OCI-LY7 (cell line): Measurements from ENCODE around the gene SRGAP2B. TPM values are rescaled to one million over a fixed set of nuclear protein-coding genes. Genes with fewer than 3 reads are reported as not detected.
"Not testable (repeated sequence)": the region's sequence is repeated elsewhere in the genome, so short reads cannot be mapped to it uniquely, and the experiment has no call there.

Experiments used
- BruUV-seq: library from RNA; stranded (reverse); fragments of 400-500 nt; replicated peaks from 2 replicates; lab custom pipeline; 2021; lab: Mats Ljungman, UMichigan
- CTCF ChIA-PET: fragments of 300-600 bp; sonication (Branson Sonifier 250); formaldehyde crosslinking; loops from one replicate; lab custom pipeline; 2022; ENCODE audit warnings: antibody characterized with exemption; ENCODE audit not compliant: unreplicated experiment; lab: Charles Lee
- POLR2A ChIA-PET: fragments of 300-600 bp; sonication (Branson Sonifier 250); formaldehyde crosslinking; loops from one replicate; lab custom pipeline; 2022; ENCODE audit warnings: antibody characterized with exemption; lab: Charles Lee
- DNase-seq: peaks from one replicate; pipeline ENCODE4 v3.0.0-alpha.2; 2015; ENCODE audit warnings: low spot score
- H2AFZ ChIP-seq: fragments of 200-600 bp; sonication (generic), shearing (Covaris generic); 2 replicates; pipeline ENCODE4 v1.6.1; 2014; ENCODE audit warnings: mild to moderate bottlenecking, antibody characterized with exemption, low read length, moderate library complexity
- H3K27ac ChIP-seq: fragments of 200-600 bp; sonication (generic); 2 replicates; pipeline ENCODE4 v1.5.1; 2014; ENCODE audit warnings: mixed run types, low read depth, mild to moderate bottlenecking, moderate library complexity, low read length, inconsistent platforms; ENCODE audit not compliant: poor library complexity, severe bottlenecking
- H3K36me3 ChIP-seq: fragments of 200-600 bp; sonication (generic); 2 replicates; pipeline ENCODE4 v1.6.1; 2014; ENCODE audit warnings: mild to moderate bottlenecking, antibody characterized with exemption, low read length, moderate library complexity, mixed read lengths; ENCODE audit not compliant: insufficient read depth
- H3K4me1 ChIP-seq: fragments of 200-600 bp; sonication (generic); 2 replicates; pipeline ENCODE4 v1.5.1; 2014; ENCODE audit warnings: mild to moderate bottlenecking, low read length; ENCODE audit not compliant: insufficient read depth, poor library complexity, severe bottlenecking
- H3K4me2 ChIP-seq: fragments of 200-600 bp; sonication (generic); 2 replicates; pipeline ENCODE4 v1.6.1; 2014; ENCODE audit warnings: mild to moderate bottlenecking, low read length
- H3K4me3 ChIP-seq: fragments of 200-600 bp; sonication (generic); 2 replicates; pipeline ENCODE4 v1.5.1; 2014; ENCODE audit warnings: mild to moderate bottlenecking, low read depth, low read length; ENCODE audit not compliant: poor library complexity, severe bottlenecking
- H3K79me2 ChIP-seq: fragments of 200-600 bp; sonication (generic); 2 replicates; pipeline ENCODE4 v1.6.1; 2016; ENCODE audit warnings: low read depth, mild to moderate bottlenecking, low read length, moderate library complexity, mixed read lengths; ENCODE audit not compliant: insufficient read depth
- H3K9me2 ChIP-seq: fragments of 200-600 bp; sonication (generic); 2 replicates; pipeline ENCODE4 v1.6.1; 2016; ENCODE audit warnings: mild to moderate bottlenecking, low read length, mixed read lengths; ENCODE audit not compliant: insufficient read depth
- H3K9me3 ChIP-seq: fragments of 200-600 bp; sonication (generic); 2 replicates; pipeline ENCODE4 v1.6.1; 2014; ENCODE audit warnings: mild to moderate bottlenecking, mixed run types, low read length, mixed read lengths
- H4K20me1 ChIP-seq: fragments of 200-600 bp; sonication (generic); 2 replicates; pipeline ENCODE4 v1.6.1; 2014; ENCODE audit warnings: mild to moderate bottlenecking, antibody characterized with exemption, low read length, moderate library complexity, mixed read lengths; ENCODE audit not compliant: insufficient read depth
- intact Hi-C: fragments of 100-400 bp; cut with micrococcal nuclease; formaldehyde crosslinking; loops from one replicate; pipeline ENCODE4 v1.10.0; 2022; ENCODE audit not compliant: unreplicated experiment
- total RNA-seq, 2 experiments: library from RNA; depleted of rRNA in 1 of 2; stranded (reverse); fragments of >200 nt in 1 of 2; shearing (Covaris generic) in 1 of 2; gene quantifications; 2 replicates each; pipeline ENCODE4 v1.2.3, GENCODE V29; 2014 to 2022

SRGAP2B gene
- total RNA-seq, 2 experiments from 2014 or later: 22.1 to 36.5 TPM

DNA sequence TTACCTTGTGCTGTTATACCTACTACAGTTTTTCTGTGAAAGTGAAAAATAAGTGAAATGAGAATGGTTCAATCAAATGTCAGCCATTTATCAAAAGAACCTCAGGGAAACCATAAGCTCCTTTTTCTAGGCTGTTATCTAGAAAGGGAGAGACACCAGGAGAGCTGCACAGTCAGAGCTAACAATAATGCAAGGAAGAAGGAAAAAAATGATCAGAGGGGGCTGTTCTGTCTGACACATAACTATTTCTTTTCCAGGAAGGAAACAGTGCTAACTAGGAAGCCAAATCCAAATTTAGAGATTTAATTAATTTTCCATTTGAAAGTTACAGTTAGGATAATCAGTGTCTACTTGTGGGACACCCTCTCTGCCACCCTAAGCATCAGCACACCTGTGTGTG, 32.0 kb upstream of the SRGAP2B start:
- CTCF ChIA-PET, BruUV-seq, H3K4me3 ChIP-seq, H3K9me2 ChIP-seq, intact Hi-C loops, H3K4me1 ChIP-seq, H4K20me1 ChIP-seq, H3K36me3 ChIP-seq, H2AFZ ChIP-seq, POLR2A ChIA-PET, H3K4me2 ChIP-seq, H3K79me2 ChIP-seq, H3K9me3 ChIP-seq, H3K27ac ChIP-seq, DNase-seq: not testable (repeated sequence)

DNA sequence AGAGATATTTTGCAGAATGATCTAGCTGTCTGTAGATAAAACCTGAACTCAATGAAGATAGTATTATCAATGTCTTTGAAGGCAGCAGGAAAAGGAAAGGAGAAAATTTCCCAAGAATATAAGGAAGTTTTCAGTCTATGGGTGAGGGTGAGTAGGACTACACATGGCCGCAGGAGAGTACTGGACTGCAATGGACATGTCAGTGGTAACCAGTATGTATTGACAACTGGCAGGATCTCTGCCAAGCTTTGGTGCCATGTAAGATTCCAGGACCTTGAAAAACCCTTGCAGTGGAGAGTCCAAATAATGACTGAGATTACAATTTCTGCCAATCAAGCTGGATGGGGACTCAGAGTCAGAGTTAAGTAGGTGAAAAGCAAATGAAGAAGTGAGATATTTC, 30.0 kb upstream of the SRGAP2B start:
- H4K20me1 ChIP-seq, DNase-seq, H3K36me3 ChIP-seq, CTCF ChIA-PET, H3K4me1 ChIP-seq, H3K27ac ChIP-seq, H3K79me2 ChIP-seq, H3K9me2 ChIP-seq, H3K4me2 ChIP-seq, H2AFZ ChIP-seq, intact Hi-C loops, POLR2A ChIA-PET, H3K9me3 ChIP-seq, BruUV-seq, H3K4me3 ChIP-seq: not testable (repeated sequence)

DNA sequence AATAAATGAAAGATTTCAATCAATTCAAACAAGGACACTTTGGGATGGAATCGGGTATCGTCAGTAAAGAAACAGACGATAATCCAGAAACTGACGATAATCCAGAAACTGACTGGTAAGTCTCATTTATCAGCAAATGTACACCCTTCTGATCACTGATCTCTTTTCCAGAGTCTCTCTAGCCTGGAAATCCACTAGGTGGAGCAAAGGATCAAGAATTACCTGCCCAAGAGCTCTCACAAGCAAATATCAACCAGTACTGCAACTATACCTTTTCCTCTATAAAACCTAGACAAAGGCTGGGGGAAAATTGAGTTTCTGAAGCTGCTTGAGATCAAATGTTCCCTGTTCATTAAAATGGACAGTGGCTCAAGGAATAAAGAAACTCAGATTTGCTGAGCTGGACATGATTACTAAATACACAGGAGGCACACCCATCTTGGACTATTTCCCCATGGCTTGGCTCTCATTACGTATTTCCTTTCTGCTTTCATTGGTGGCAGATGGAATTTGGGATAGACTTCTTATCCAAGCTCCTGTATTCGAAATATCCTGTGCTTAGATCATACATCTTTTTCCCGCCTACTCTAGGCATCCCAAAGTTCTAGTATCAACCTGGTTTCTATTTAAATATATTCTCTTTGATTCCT, 29.0 kb upstream of the SRGAP2B start:
- H3K36me3 ChIP-seq, intact Hi-C loops, H3K9me2 ChIP-seq, DNase-seq, POLR2A ChIA-PET, H3K9me3 ChIP-seq, CTCF ChIA-PET, H2AFZ ChIP-seq, BruUV-seq, H3K4me1 ChIP-seq, H3K4me3 ChIP-seq, H3K79me2 ChIP-seq, H3K27ac ChIP-seq, H4K20me1 ChIP-seq, H3K4me2 ChIP-seq: not testable (repeated sequence)

DNA sequence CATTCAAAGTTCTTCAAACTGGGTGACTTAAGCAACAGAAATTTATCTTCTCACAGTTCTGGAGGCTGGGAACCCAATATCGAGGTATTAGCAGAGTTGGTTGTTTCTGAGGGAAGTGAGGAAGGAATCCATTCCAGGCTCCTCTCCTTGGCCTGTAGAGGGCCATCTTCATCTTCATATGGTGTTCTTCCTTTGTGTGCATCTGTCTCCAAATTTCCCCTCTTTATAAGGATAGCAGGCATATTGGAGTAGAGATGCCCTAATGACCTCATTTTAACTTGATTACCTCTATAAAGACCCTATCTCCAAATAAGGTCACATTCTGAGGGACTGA, 27.9 kb upstream of the SRGAP2B start:
- CTCF ChIA-PET, H3K9me3 ChIP-seq, H3K36me3 ChIP-seq, BruUV-seq, H3K4me1 ChIP-seq, DNase-seq, POLR2A ChIA-PET, H3K79me2 ChIP-seq, H3K4me3 ChIP-seq, intact Hi-C loops, H2AFZ ChIP-seq, H3K27ac ChIP-seq, H4K20me1 ChIP-seq, H3K4me2 ChIP-seq, H3K9me2 ChIP-seq: not testable (repeated sequence)

DNA sequence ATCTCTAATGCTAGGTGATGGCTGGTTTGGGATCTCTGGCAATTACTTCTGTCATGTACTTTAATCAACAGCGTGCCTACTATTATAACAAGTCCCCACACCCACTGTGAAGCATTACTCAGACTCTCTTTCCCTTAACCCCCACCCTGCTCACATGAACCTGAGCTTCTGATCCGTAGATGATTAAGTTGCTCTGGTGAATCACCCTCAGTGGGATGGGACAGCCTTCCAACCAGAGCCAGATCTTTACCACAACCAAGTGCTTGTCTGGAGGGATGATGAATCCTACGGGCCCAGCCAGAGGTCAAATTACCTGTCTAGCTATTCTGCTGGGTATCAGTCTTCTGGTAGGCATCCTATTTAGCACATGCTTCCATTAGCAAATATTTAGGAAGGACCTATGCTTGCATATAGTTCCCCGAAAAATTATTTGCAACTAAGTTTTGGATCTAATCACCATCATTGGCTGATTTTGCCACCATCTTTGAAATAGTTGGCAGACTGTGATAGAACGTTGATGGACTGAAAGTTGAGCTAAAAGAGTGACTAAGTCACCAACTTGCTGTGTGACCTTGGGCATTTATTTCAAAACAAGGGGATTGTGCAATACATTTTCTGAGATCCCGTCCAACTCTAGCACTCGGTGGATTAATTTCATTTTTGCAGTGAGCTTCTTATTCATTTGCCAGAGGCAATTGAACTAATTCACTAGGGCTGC, 27.4 kb upstream of the SRGAP2B start:
- intact Hi-C loops, H3K4me2 ChIP-seq, H3K4me3 ChIP-seq, H2AFZ ChIP-seq, H3K9me2 ChIP-seq, H3K9me3 ChIP-seq, BruUV-seq, H4K20me1 ChIP-seq, POLR2A ChIA-PET, H3K4me1 ChIP-seq, H3K36me3 ChIP-seq, H3K79me2 ChIP-seq, DNase-seq, H3K27ac ChIP-seq, CTCF ChIA-PET: not testable (repeated sequence)

DNA sequence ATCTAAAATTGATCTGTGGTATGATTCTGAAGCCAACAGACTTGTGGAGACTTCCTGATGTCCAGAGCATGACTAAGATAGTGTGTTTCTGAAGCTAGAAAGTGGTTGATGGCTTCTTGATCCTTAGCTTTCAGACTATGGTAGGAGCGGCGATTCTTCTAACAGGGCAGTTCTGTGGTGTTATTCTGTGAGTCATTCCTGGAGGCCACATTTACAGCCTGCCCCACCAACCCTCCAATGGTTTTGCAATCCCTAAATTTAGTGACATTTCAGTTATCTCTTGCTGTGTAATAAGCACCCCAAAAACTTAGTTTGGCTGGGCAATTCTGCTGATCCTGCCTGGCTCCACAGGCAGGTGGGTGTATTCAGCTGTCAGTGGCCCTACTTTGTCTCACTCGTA, 24.7 kb upstream of the SRGAP2B start:
- H3K4me2 ChIP-seq, H3K4me3 ChIP-seq, H3K9me3 ChIP-seq, H3K36me3 ChIP-seq, intact Hi-C loops, H4K20me1 ChIP-seq, H3K27ac ChIP-seq, H3K4me1 ChIP-seq, H2AFZ ChIP-seq, CTCF ChIA-PET, DNase-seq, POLR2A ChIA-PET, H3K79me2 ChIP-seq, BruUV-seq, H3K9me2 ChIP-seq: not testable (repeated sequence)
